Measurements from ENCODE around the gene IQUB.
"Not testable (repeated sequence)": the region's sequence is repeated elsewhere in the genome, so short reads cannot be mapped to it uniquely, and the experiment has no call there.

- not testable (repeated sequence) for TF ChIP-seq POLR2A (IDR thresholded peaks at IDR 0.05; ENCODE audit: low read depth, low read length); POLR2AphosphoS5 (IDR thresholded peaks at IDR 0.05; ENCODE audit: low read depth, low read length); TAF1 (IDR thresholded peaks at IDR 0.05; ENCODE audit: borderline replicate concordance, low read depth, low read length)
Observed at GRCh38 chr7:123552134-123552533, 17.7 kb upstream of the IQUB start.
